Measurements from ENCODE around the gene DDR1.

DDR1 gene

DNA sequence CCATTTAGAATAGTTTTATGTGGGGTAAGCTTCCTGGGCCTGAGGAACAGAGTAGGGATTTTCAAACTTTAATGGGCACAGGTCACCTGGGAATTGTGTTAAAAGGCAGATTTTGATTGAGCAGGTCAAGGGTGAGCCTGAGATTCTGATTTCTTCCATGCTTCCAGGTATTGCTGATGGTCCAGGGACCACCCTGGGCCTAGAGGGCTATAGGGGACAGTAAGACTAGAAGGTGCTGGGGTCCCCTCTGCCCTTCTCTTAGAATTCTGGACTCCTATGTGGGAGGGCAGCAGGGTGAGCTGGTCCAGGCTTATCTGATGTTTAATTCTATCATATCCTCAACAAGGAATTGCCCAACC, 2.6 kb downstream of the DDR1 start:
- Histone ChIP-seq H3K9me3 (ENCODE audit: insufficient read depth, low read length) (no peaks in the 10 kb centered on the region), H3K79me2 (ENCODE audit: insufficient read depth, low read length) (no peaks in the 10 kb centered on the region), H3K27ac (ENCODE audit: low read depth, low read length) (no peak overlapping the region), H3K4me3 (ENCODE audit: insufficient read depth, low read length, poor library complexity, severe bottlenecking) (no peak overlapping the region), H3K9ac (ENCODE audit: low read length) (no peak overlapping the region), H3K27me3 (ENCODE audit: low read length) (no peaks in the 10 kb centered on the region), H3K9me2 (replicated peaks; ENCODE audit: insufficient read depth, low read length) (no peaks in the 10 kb centered on the region), H4K20me1 (ENCODE audit: low read depth, low read length) (no peaks in the 10 kb centered on the region), H3K36me3 (ENCODE audit: low read length) (no peaks in the 10 kb centered on the region), H3K4me2 (ENCODE audit: low read depth, low read length, poor library complexity, severe bottlenecking) (no peak overlapping the region), H3F3A (ENCODE audit: insufficient read depth) (no peaks in the 10 kb centered on the region), H2AFZ (ENCODE audit: low read depth, low read length, severe bottlenecking) (no peak overlapping the region)
- TF ChIP-seq EZH2phosphoT487 (conservative IDR thresholded peaks at IDR 0.05; ENCODE audit: low read length), result no peak
- TF ChIP-seq, protein P1, sequence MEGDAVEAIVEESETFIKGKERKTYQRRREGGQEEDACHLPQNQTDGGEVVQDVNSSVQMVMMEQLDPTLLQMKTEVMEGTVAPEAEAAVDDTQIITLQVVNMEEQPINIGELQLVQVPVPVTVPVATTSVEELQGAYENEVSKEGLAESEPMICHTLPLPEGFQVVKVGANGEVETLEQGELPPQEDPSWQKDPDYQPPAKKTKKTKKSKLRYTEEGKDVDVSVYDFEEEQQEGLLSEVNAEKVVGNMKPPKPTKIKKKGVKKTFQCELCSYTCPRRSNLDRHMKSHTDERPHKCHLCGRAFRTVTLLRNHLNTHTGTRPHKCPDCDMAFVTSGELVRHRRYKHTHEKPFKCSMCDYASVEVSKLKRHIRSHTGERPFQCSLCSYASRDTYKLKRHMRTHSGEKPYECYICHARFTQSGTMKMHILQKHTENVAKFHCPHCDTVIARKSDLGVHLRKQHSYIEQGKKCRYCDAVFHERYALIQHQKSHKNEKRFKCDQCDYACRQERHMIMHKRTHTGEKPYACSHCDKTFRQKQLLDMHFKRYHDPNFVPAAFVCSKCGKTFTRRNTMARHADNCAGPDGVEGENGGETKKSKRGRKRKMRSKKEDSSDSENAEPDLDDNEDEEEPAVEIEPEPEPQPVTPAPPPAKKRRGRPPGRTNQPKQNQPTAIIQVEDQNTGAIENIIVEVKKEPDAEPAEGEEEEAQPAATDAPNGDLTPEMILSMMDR (IDR thresholded peaks at IDR 0.05; ENCODE audit: insufficient read depth, low read length, poor library complexity, severe bottlenecking), result no peak

DNA sequence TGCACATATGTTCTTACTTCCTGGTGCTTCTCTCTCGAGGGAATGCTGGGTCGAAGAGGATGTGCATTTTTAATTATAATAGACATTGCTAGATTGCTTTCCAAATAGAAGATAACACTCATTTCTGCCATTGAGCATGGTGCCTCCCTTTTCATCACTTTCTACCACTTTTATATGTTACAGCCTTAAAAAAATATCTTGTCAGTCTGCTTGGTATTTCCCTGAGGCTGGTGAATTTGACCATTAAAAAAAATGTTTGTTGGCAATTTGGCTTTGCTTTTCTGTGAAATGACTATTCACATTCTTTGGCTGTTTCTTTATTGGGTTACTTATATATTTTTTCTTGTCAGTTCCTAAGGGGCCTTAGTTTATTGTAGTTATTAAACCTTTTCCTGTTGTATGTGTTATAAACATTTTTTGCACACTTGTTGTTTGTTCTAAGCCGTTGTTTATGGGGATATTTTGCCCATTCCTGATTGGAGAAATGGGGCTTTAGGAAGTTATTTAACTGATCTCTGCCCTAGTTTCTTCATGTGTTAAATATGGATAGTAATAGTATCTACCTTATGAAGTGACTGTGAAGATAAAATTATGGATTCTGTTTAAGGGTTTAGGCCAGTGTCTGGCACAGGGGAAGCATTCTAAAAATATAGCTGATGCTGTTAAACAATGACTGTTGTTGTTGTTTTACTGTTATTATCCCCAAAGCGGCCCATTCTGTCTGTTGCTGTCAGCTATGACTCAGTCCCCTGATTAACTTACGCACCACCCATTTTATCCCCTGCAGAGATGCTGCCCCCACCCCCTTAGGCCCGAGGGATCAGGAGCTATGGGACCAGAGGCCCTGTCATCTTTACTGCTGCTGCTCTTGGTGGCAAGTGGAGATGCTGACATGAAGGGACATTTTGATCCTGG, 3.8 kb downstream of the DDR1 start:
- no peak overlapping the region for H2AFZ ChIP-seq (ENCODE audit: low read depth, low read length, severe bottlenecking)
- no peak overlapping the region for H3K27ac ChIP-seq (ENCODE audit: low read depth, low read length)
- no peak overlapping the region for H3K4me3 ChIP-seq (ENCODE audit: insufficient read depth, low read length, poor library complexity, severe bottlenecking)
- H3F3A ChIP-seq (ENCODE audit: insufficient read depth), result no peaks in the 10 kb centered on the region
- no peak for TF ChIP-seq EZH2phosphoT487 (conservative IDR thresholded peaks at IDR 0.05; ENCODE audit: low read length)
- TF ChIP-seq, protein P1 (IDR thresholded peaks at IDR 0.05; ENCODE audit: insufficient read depth, low read length, poor library complexity, severe bottlenecking), result no peak
- H3K79me2 ChIP-seq (ENCODE audit: insufficient read depth, low read length), result no peaks in the 10 kb centered on the region
- H4K20me1 ChIP-seq (ENCODE audit: low read depth, low read length), result no peaks in the 10 kb centered on the region
- H3K27me3 ChIP-seq (ENCODE audit: low read length), result no peaks in the 10 kb centered on the region
- no peak overlapping the region for H3K4me2 ChIP-seq (ENCODE audit: low read depth, low read length, poor library complexity, severe bottlenecking)
- no peaks in the 10 kb centered on the region for H3K36me3 ChIP-seq (ENCODE audit: low read length)
- H3K9ac ChIP-seq (ENCODE audit: low read length), result no peak overlapping the region
- no peaks in the 10 kb centered on the region for H3K9me3 ChIP-seq (ENCODE audit: insufficient read depth, low read length)
- H3K9me2 ChIP-seq (replicated peaks; ENCODE audit: insufficient read depth, low read length), result no peaks in the 10 kb centered on the region

DNA sequence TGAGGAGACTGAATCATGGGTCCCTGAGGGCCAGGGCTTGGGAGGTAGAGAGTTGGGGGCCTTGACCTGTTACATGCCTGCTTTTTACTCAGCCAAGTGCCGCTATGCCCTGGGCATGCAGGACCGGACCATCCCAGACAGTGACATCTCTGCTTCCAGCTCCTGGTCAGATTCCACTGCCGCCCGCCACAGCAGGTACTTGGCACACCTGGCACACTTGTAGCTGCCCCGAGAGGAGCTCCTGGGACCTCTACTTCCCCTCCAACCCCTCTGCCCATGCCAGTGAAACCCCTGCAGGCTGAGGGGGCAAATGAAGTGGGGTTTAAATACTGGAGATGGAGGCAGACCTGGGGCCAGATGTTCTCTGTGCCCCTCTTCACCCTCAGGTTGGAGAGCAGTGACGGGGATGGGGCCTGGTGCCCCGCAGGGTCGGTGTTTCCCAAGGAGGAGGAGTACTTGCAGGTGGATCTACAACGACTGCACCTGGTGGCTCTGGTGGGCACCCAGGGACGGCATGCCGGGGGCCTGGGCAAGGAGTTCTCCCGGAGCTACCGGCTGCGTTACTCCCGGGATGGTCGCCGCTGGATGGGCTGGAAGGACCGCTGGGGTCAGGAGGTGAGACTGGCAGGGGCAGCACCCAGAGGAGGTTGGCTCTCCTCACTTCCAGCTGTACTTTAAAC, 4.6 kb downstream of the DDR1 start:
- Histone ChIP-seq H3K79me2 (ENCODE audit: insufficient read depth, low read length) (no peaks in the 10 kb centered on the region), H3K27me3 (ENCODE audit: low read length) (no peaks in the 10 kb centered on the region)

More for the DNA sequence above, 4.6 kb downstream of the DDR1 start:
- Histone ChIP-seq H3K9me3 (ENCODE audit: insufficient read depth, low read length) (no peaks in the 10 kb centered on the region), H3K36me3 (ENCODE audit: low read length) (no peaks in the 10 kb centered on the region), H2AFZ (ENCODE audit: low read depth, low read length, severe bottlenecking) (no peak overlapping the region), H3K4me2 (ENCODE audit: low read depth, low read length, poor library complexity, severe bottlenecking) (no peak overlapping the region), H3K27ac (ENCODE audit: low read depth, low read length) (no peak overlapping the region), H3K9me2 (replicated peaks; ENCODE audit: insufficient read depth, low read length) (no peaks in the 10 kb centered on the region), H4K20me1 (ENCODE audit: low read depth, low read length) (no peaks in the 10 kb centered on the region), H3F3A (ENCODE audit: insufficient read depth) (no peaks in the 10 kb centered on the region), H3K4me3 (ENCODE audit: insufficient read depth, low read length, poor library complexity, severe bottlenecking) (no peak overlapping the region), H3K9ac (ENCODE audit: low read length) (no peak overlapping the region)
- TF ChIP-seq, protein P1 (IDR thresholded peaks at IDR 0.05; ENCODE audit: insufficient read depth, low read length, poor library complexity, severe bottlenecking), result no peak
- TF ChIP-seq EZH2phosphoT487 (conservative IDR thresholded peaks at IDR 0.05; ENCODE audit: low read length), result no peak
